Brain microvascular endothelial cell (primary cell): ENCODE measurements around the gene TMEM156.

ENCODE experiments used
- DNase-seq: peaks from one replicate; pipeline ENCODE4 v3.0.0-alpha.2; 2020
- H3K27ac ChIP-seq: fragments of 250-450 bp; sonication (Bioruptor Pico); 2 replicates; pipeline ENCODE4 v1.5.1; 2020; ENCODE audit warnings: mild to moderate bottlenecking, moderate library complexity
- H3K27me3 ChIP-seq: fragments of 250-450 bp; sonication (Bioruptor Pico); replicated peaks from 2 replicates; pipeline ENCODE4 v1.5.1; 2020; ENCODE audit warnings: mild to moderate bottlenecking
- H3K36me3 ChIP-seq: fragments of 250-450 bp; sonication (Bioruptor Pico); replicated peaks from 2 replicates; pipeline ENCODE4 v1.5.1; 2020; ENCODE audit warnings: mild to moderate bottlenecking
- H3K4me3 ChIP-seq: 2 replicates; pipeline ENCODE4 v1.5.1; 2011; ENCODE audit warnings: low read depth, mild to moderate bottlenecking, control low read depth, low read length, moderate library complexity
- in situ Hi-C: cut with HindIII; loops from 2 replicates; pipeline ENCODE4 v1.10.0; 2017; ENCODE audit warnings: low sequenced_read_pairs, low pct_ligation_motif_present
- TF ChIP-seq, protein P1 (sequence below): IDR thresholded peaks from 2 replicates; pipeline ENCODE4 v1.5.1; 2011; ENCODE audit warnings: low read depth, mild to moderate bottlenecking, moderate library complexity, low read length, control low read depth, inconsistent platforms; ENCODE audit errors: missing control alignments

TMEM156 gene

DNA sequence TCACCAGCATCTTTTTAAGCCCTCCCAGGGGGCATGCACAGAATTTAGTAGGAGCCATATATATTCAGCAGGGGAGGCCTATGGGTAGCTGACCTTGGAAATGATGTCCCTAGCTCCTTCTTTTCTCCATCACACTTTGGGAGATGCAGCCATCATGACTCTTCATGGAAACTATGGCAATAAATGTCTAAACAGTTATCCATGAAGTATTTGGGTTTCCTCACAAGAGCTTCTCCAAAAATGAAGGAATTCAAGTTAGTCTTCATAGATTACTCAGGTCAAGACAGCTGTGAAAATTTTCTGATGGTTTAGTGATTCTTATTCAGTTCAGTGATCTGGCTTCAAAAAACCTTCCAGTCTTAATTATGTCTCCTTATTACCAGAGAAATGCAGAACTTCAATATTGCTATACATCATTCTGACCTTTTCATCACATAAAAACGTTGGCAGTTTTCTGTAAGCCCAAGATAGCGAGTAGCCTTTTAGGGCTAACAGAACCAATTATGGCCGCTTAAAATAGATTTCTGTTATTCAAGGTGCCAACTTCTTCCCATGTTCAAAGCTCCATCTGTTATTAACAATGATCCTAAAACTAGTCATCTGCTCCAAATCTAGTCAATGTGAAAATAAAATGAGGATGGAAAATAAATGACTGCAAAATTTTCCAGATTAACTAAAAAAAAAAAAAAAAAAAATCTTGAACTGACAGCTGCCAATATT lies 52.5 kb downstream of the TMEM156 start:
- TF ChIP-seq, protein P1, sequence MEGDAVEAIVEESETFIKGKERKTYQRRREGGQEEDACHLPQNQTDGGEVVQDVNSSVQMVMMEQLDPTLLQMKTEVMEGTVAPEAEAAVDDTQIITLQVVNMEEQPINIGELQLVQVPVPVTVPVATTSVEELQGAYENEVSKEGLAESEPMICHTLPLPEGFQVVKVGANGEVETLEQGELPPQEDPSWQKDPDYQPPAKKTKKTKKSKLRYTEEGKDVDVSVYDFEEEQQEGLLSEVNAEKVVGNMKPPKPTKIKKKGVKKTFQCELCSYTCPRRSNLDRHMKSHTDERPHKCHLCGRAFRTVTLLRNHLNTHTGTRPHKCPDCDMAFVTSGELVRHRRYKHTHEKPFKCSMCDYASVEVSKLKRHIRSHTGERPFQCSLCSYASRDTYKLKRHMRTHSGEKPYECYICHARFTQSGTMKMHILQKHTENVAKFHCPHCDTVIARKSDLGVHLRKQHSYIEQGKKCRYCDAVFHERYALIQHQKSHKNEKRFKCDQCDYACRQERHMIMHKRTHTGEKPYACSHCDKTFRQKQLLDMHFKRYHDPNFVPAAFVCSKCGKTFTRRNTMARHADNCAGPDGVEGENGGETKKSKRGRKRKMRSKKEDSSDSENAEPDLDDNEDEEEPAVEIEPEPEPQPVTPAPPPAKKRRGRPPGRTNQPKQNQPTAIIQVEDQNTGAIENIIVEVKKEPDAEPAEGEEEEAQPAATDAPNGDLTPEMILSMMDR: no peak
- H3K36me3 ChIP-seq: peaks cover 9% of the 10 kb centered on the region
- no peaks in the 10 kb centered on the region for H3K27me3 ChIP-seq
- in situ Hi-C loops: no loop called here
- no peak for DNase-seq
- H3K27ac ChIP-seq: no peak overlapping the region
- H3K4me3 ChIP-seq: no peak overlapping the region

DNA sequence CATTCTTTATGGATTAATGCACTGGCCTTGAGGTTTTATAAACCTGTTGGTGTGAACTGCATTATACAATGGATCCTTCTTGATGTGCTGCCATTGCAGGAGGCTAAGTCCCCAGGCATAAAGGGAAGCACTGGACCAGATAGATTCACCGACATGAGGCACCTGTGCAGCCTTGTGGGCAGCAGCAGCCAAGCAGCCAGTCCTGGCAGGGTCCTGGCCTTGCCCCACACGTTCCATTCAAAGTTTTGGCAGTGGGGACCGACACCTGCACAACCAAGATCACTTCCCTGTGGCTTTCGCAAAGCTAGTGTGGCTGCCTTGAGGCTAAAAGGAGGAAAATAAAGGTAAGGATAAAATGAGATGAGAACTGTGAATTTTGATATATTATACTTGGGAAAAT lies 53.1 kb downstream of the TMEM156 start:
- in situ Hi-C loops: no loop called here

DNA sequence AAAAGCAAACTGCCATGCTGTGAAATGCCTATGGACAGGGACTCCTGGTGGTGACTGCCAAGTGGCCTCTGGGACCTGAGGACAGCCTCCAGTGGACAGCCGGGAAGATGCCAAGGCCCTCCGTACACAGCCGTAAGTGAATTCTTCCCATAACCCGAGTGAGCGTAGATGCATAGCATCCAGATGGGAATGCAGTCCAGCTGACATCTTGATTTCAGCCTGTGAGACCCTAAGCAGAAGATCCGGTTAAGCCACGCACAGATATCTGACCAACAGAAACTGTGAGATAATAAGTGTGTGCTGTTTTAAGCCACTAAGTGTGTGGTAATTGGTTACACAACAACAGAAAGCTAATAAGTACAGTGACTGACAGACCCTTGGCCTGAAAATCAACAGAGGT lies 55.9 kb downstream of the TMEM156 start:
- Histone ChIP-seq H3K27me3 (no peaks in the 10 kb centered on the region), H3K27ac (no peak overlapping the region), H3K36me3 (peaks cover 5% of the 10 kb centered on the region), H3K4me3 (no peak overlapping the region)
- DNase-seq: no peak
- in situ Hi-C loops: no loop called here
- TF ChIP-seq, protein P1: no peak

More for the DNA sequence above, 53.1 kb downstream of the TMEM156 start:
- H3K4me3 ChIP-seq: no peak overlapping the region
- no peak for DNase-seq
- H3K36me3 ChIP-seq: peaks cover 9% of the 10 kb centered on the region
- no peak overlapping the region for H3K27ac ChIP-seq
- TF ChIP-seq, protein P1: no peak
- no peaks in the 10 kb centered on the region for H3K27me3 ChIP-seq

DNA sequence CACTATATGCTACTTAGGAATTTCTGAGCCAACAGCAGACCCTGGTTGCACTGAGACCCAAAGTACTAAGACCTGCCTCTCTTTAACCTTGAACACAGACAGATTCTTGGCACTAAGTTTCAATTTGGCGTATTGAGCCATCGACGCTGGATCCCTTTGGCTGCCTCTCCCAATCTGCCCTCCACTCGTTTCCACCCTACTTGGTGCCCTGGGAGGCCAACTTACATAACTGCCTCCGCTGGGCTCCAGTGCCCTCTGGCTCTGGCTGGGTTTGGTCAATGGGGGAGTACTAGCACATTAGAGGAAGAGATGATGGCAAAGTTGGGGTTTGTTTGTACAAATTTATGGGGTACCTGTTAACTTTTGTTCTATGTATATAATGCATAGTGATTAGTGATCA lies 63.5 kb downstream of the TMEM156 start:
- no peak for DNase-seq
- H3K27ac ChIP-seq: no peak overlapping the region
- H3K4me3 ChIP-seq: no peak overlapping the region
- no peaks in the 10 kb centered on the region for H3K27me3 ChIP-seq
- peaks cover 7% of the 10 kb centered on the region for H3K36me3 ChIP-seq
- TF ChIP-seq, protein P1: no peak
- in situ Hi-C loops: no loop called here

DNA sequence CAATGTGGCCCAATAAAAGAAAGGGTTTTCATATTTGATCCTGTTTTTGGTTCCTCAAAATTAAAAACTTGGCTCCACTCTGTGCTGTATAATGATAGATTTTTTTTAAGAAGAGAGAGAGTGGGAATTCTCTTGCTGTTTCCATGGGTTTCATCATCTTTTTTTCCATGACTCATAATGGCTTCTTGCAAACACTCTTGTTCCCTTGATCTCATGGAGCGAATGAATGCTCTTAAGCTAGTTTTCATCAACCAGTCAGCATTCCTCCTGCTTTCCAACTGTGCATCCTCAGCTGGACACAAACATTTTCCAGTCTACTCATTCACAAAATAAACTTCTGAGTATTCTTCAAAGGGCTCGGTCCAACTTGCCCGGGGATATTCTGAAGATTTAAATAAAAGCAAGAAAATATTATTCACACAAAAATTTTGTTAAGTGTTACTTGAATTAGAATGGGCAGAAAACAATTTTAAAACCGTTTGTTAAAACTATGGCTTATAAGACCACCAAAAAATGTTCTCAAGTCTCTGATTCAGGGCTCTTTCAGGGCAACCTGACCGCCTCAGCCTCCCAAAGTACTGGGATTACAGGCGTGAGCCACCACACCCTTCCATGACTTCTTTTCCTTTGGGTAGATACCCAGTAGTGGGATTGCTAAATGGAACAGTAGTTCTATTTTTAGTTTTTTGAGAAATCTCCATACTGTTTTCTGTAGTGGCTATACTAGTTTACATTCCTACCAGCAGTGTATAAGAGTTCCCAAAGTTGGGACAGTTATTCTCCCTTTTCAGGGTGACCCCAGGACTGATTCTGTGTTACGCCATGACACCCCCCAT lies 64.7 kb downstream of the TMEM156 start:
- peak; percentile 70 for DNase-seq
- peak overlapping the region; percentile 92 for H3K27ac ChIP-seq
- TF ChIP-seq, protein P1: no peak
- H3K27me3 ChIP-seq: no peaks in the 10 kb centered on the region
- peaks cover 7% of the 10 kb centered on the region for H3K36me3 ChIP-seq
- in situ Hi-C loops: no loop called here
- H3K4me3 ChIP-seq: no peak overlapping the region
